ENCODE data around the gene POLR3GL. TPM values are rescaled to one million over a fixed set of nuclear protein-coding genes. Genes with fewer than 3 reads are reported as not detected.
"Not testable (repeated sequence)": the region's sequence is repeated elsewhere in the genome, so short reads cannot be mapped to it uniquely, and the experiment has no call there.

POLR3GL gene
- total and polyA plus RNA-seq, 2 experiments from 2014 or later = 43.4 to 65.1 TPM

- no peak for TF ChIP-seq CTCF (IDR thresholded peaks at IDR 0.05; ENCODE audit: low read depth, low read length)
- Histone ChIP-seq H3K27ac (peak overlapping the region; percentile 86), H3K27me3 (no peaks in the 10 kb centered on the region), H3K4me1 (ENCODE audit: low read depth) (peaks cover 11% of the 10 kb centered on the region), H3K36me3 (peaks cover 14% of the 10 kb centered on the region), H3K9me3 (ENCODE audit: low read depth) (no peaks in the 10 kb centered on the region), H3K4me3 (peak overlapping the region; percentile 94)
- DNase-seq (ENCODE audit: low read depth in 1 of 2, low spot score in 1 of 2) = no peak
These were observed 36.4 kb upstream of the POLR3GL start for GRCh38 chr1:145927916-145928643.

GRCh38 chr1:145932522-145933009 is 31.9 kb upstream of the POLR3GL start:
- Histone ChIP-seq H3K27ac (peak overlapping the region; percentile 28), H3K36me3 (peaks cover 24% of the 10 kb centered on the region)
- H3K27me3 ChIP-seq; DNase-seq (ENCODE audit: low read depth in 1 of 2, low spot score in 1 of 2); H3K4me3 ChIP-seq; H3K9me3 ChIP-seq (ENCODE audit: low read depth); H3K4me1 ChIP-seq (ENCODE audit: low read depth): not testable (repeated sequence)

GRCh38 chr1:145935708-145936107 is 28.8 kb upstream of the POLR3GL start:
- Histone ChIP-seq H3K9me3 (ENCODE audit: low read depth) (no peaks in the 10 kb centered on the region), H3K36me3 (peaks cover 25% of the 10 kb centered on the region), H3K4me3 (no peak overlapping the region), H3K27ac (no peak overlapping the region), H3K4me1 (ENCODE audit: low read depth) (peaks cover 4% of the 10 kb centered on the region), H3K27me3 (no peaks in the 10 kb centered on the region)
- DNase-seq (ENCODE audit: low read depth in 1 of 2, low spot score in 1 of 2) = no peak
- no peak for TF ChIP-seq CTCF (IDR thresholded peaks at IDR 0.05; ENCODE audit: low read depth, low read length)

GRCh38 chr1:145936247-145936646 is 28.2 kb upstream of the POLR3GL start:
- H3K4me3 ChIP-seq = no peak overlapping the region
- no peak overlapping the region for H3K27ac ChIP-seq
- H3K9me3 ChIP-seq (ENCODE audit: low read depth) = no peaks in the 10 kb centered on the region
- no peaks in the 10 kb centered on the region for H3K27me3 ChIP-seq
- peak in 1 of 2 donors; percentile 29 for DNase-seq (ENCODE audit: low read depth in 1 of 2, low spot score in 1 of 2)
- peaks cover 25% of the 10 kb centered on the region for H3K36me3 ChIP-seq
- no peak for TF ChIP-seq CTCF (IDR thresholded peaks at IDR 0.05; ENCODE audit: low read depth, low read length)
- H3K4me1 ChIP-seq (ENCODE audit: low read depth) = peaks cover 4% of the 10 kb centered on the region

- Histone ChIP-seq H3K9me3 (ENCODE audit: low read depth) (no peaks in the 10 kb centered on the region), H3K27me3 (no peaks in the 10 kb centered on the region), H3K4me3 (no peak overlapping the region), H3K36me3 (peaks cover 32% of the 10 kb centered on the region), H3K4me1 (ENCODE audit: low read depth) (peaks cover 1% of the 10 kb centered on the region), H3K27ac (no peak overlapping the region)
- TF ChIP-seq CTCF (IDR thresholded peaks at IDR 0.05; ENCODE audit: low read depth, low read length) = no peak
- DNase-seq (ENCODE audit: low read depth in 1 of 2, low spot score in 1 of 2) = no peak
These were observed 27.1 kb upstream of the POLR3GL start for GRCh38 chr1:145937436-145937835.

GRCh38 chr1:145942405-145942804 is 22.1 kb upstream of the POLR3GL start:
- Histone ChIP-seq H3K36me3 (peaks cover 18% of the 10 kb centered on the region), H3K27ac (no peak overlapping the region), H3K9me3 (ENCODE audit: low read depth) (no peaks in the 10 kb centered on the region), H3K4me3 (no peak overlapping the region), H3K27me3 (no peaks in the 10 kb centered on the region), H3K4me1 (ENCODE audit: low read depth) (no peaks in the 10 kb centered on the region)
- no peak for DNase-seq (ENCODE audit: low read depth in 1 of 2, low spot score in 1 of 2)
- no peak for TF ChIP-seq CTCF (IDR thresholded peaks at IDR 0.05; ENCODE audit: low read depth, low read length)

All from cardiac muscle cell (in vitro differentiated cells and primary cell).